Muscle layer of duodenum (tissue), 2 donors: Measurements from ENCODE around the gene TBRG4.

Experiments
- H3K27ac ChIP-seq: one replicate; pipeline ENCODE4 v1.7.0; 2013; ENCODE audit warnings: mild to moderate bottlenecking, low read length
- H3K27me3 ChIP-seq: one replicate; pipeline ENCODE4 v1.7.0; 2013; ENCODE audit warnings: low read depth, mild to moderate bottlenecking, control low read depth, low read length
- H3K36me3 ChIP-seq, 2 donors: one replicate each; pipeline ENCODE4 v1.7.0; 2013; ENCODE audit warnings: low read length in 2 of 2, control low read depth in 1 of 2, mild to moderate bottlenecking in 1 of 2; ENCODE audit not compliant: insufficient read depth in 2 of 2, control insufficient read depth in 1 of 2
- H3K4me1 ChIP-seq, 2 donors: one replicate each; pipeline ENCODE4 v1.7.0; 2013; ENCODE audit warnings: low read length in 2 of 2, mild to moderate bottlenecking in 2 of 2, control low read depth in 1 of 2, moderate library complexity in 1 of 2; ENCODE audit not compliant: insufficient read depth in 2 of 2, control insufficient read depth in 1 of 2
- H3K4me3 ChIP-seq, 2 donors: one replicate each; pipeline ENCODE4 v1.7.0; 2013; ENCODE audit warnings: low read length in 2 of 2, low read depth in 1 of 2, mild to moderate bottlenecking in 1 of 2
- H3K9me3 ChIP-seq, 2 donors: one replicate each; pipeline ENCODE4 v1.7.0; 2013; ENCODE audit warnings: low read length in 2 of 2, control low read depth in 1 of 2, mild to moderate bottlenecking in 1 of 2; ENCODE audit not compliant: control insufficient read depth in 1 of 2
- donor health status: healthy.

The TBRG4 gene

GRCh38 chr7:45055594-45056219 lies 55.8 kb downstream of the TBRG4 start:
- Histone ChIP-seq H3K27me3 (no peaks in the 10 kb centered on the region), H3K9me3 (no peaks in the 10 kb centered on the region), H3K36me3 (peaks cover 4 to 5% of the 10 kb centered on the region in 2 donors), H3K4me1 (no peaks in the 10 kb centered on the region), H3K4me3 (no peak overlapping the region), H3K27ac (no peak overlapping the region)

GRCh38 chr7:45055016-45055415 lies 56.5 kb downstream of the TBRG4 start:
- peaks cover 4 to 5% of the 10 kb centered on the region in 2 donors for H3K36me3 ChIP-seq
- no peaks in the 10 kb centered on the region for H3K9me3 ChIP-seq
- no peak overlapping the region for H3K4me3 ChIP-seq
- H3K27ac ChIP-seq: no peak overlapping the region
- no peaks in the 10 kb centered on the region for H3K27me3 ChIP-seq
- no peaks in the 10 kb centered on the region for H3K4me1 ChIP-seq

GRCh38 chr7:45054442-45054841 lies 57.1 kb downstream of the TBRG4 start:
- peaks cover 4 to 5% of the 10 kb centered on the region in 2 donors for H3K36me3 ChIP-seq
- no peak overlapping the region for H3K27ac ChIP-seq
- H3K4me3 ChIP-seq: no peak overlapping the region
- no peaks in the 10 kb centered on the region for H3K27me3 ChIP-seq
- no peaks in the 10 kb centered on the region for H3K4me1 ChIP-seq
- H3K9me3 ChIP-seq: no peaks in the 10 kb centered on the region

- no peak overlapping the region for H3K27ac ChIP-seq
- no peaks in the 10 kb centered on the region for H3K4me1 ChIP-seq
- peaks cover 4 to 5% of the 10 kb centered on the region in 2 donors for H3K36me3 ChIP-seq
- no peak overlapping the region for H3K4me3 ChIP-seq
- no peaks in the 10 kb centered on the region for H3K9me3 ChIP-seq
- H3K27me3 ChIP-seq: no peaks in the 10 kb centered on the region
These were observed 57.6 kb downstream of the TBRG4 start for GRCh38 chr7:45053941-45054340.

GRCh38 chr7:45053401-45053800 lies 58.1 kb downstream of the TBRG4 start:
- H3K9me3 ChIP-seq: no peaks in the 10 kb centered on the region

GRCh38 chr7:45052011-45052410 lies 59.5 kb downstream of the TBRG4 start:
- Histone ChIP-seq H3K4me1 (no peaks in the 10 kb centered on the region), H3K9me3 (no peaks in the 10 kb centered on the region), H3K27ac (no peak overlapping the region), H3K36me3 (peaks cover 5 to 8% of the 10 kb centered on the region in 2 donors), H3K4me3 (no peak overlapping the region), H3K27me3 (no peaks in the 10 kb centered on the region)

More at GRCh38 chr7:45053401-45053800, 58.1 kb downstream of the TBRG4 start:
- no peaks in the 10 kb centered on the region for H3K27me3 ChIP-seq
- no peaks in the 10 kb centered on the region for H3K4me1 ChIP-seq
- no peak overlapping the region for H3K27ac ChIP-seq
- peaks cover 4 to 5% of the 10 kb centered on the region in 2 donors for H3K36me3 ChIP-seq
- no peak overlapping the region for H3K4me3 ChIP-seq

- H3K27ac ChIP-seq: no peak overlapping the region
- H3K36me3 ChIP-seq: peaks cover 5 to 10% of the 10 kb centered on the region in 2 donors
- H3K4me1 ChIP-seq: no peaks in the 10 kb centered on the region
- H3K27me3 ChIP-seq: no peaks in the 10 kb centered on the region
- no peaks in the 10 kb centered on the region for H3K9me3 ChIP-seq
- H3K4me3 ChIP-seq: no peak overlapping the region
These were observed 61.3 kb downstream of the TBRG4 start for GRCh38 chr7:45050198-45050597.
